ENCODE measurements around the gene EHBP1.

Gene EHBP1

DNA sequence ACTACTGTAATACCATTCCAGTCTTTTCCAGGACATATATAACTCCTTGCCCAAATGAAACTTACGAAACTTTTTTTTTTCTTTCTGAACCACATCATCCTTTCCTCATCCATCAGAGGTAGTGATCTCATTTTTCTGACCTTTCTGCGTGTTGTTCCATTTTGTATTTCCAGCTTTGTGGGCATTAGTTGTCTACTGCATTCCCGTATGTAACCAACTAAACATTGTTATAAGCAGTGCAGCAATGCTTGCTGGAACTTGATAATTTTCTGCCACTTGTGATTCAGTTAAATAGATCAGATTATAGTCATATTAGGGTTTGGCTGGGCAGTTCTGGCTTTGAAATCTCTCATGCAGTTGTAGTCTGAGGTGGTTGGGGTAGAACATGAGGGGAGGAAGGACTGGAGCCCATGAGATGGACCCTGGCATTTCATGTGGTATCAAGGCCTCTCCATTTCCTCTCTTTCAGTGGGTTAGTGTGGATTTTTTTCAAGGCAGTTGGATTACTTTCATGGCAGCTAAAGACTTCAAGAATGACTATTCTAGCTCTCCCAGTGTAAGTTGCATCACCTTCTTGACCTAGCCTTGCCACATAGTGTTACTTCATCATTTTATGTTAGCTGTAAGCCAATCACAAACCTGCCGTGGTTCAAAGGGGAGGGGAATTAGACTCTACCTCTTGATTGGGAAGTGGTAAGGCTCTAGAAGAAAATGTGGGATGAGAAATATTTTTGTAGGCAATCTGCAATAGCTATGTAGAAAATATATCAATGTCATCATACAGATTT, 80.5 kb downstream of the EHBP1 start:
- DNase-seq: no peak

DNA sequence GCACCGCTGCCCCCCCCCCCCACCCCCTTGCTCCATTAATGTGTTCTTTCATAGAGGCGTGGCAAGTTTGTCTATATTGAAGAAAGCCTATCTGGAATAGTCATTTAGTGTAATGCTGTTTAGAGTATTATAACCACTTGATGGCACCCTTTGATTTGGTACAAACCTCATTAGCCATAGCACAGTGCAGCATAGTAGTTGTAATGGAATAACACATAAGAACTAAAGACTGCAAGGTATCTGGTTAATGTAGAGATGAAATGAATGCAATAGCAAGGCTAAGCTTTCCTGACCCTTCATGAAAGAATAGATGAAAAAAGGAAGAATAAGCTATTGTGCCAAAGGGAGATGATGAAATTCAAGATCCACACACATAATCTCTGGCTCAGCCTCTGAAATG, 81.9 kb downstream of the EHBP1 start:
- no peak for DNase-seq

DNA sequence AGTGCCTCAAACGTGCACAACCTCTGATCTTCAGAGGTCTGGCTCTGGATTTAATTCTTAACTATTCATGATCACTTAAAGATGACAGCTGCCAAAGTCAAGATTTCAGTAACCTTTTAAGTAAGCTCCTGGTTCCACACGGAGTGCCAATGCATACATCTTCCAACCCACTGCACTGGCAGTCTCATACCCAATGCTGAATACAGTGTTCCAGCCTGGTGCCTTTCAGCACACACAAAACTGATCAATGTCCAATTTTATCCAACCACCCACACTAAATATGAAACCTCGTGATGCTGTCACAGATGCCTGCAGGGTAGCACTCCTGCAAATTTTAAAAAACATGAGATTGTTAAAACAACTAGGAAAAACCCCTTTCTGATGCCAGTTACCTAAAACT, 84.0 kb downstream of the EHBP1 start:
- no peak for DNase-seq

DNA sequence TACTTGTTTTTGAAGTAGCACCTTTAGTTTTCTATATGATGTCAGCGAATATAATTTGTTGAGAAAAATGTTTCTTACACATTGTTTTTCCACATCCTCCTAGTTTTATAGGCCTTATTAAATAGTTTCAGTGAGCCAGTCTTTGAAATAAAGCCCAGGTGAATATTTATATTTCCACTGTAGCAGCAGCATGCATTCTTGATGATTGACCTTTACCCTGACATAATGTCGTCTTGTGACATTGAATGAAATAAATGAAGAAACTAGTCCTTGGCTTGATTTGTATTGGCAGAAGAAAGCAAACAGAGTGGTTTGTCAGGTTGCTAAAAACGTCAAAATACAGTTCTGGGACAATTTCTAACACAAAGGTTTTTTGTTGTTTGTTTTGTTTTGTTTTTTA, 84.4 kb downstream of the EHBP1 start:
- DNase-seq: no peak

DNA sequence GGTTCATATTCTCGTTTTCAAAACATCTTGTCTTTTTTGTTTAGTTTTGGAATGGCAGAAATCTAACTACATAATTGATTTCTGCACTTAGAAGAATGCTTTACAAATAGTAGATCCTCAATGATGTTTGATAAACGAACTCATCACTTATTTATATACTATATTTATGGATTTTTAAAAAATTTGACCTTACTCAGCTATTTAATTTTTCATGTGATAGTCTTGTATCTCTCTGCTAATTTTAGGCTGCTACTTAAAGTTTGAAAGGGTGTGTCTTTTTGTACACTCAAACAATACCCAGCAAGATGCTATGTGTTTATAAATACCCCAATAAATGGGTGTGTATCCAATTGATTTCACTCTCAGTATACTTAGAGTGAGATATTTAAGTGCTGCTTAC, 86.9 kb downstream of the EHBP1 start:
- no peak for DNase-seq

DNA sequence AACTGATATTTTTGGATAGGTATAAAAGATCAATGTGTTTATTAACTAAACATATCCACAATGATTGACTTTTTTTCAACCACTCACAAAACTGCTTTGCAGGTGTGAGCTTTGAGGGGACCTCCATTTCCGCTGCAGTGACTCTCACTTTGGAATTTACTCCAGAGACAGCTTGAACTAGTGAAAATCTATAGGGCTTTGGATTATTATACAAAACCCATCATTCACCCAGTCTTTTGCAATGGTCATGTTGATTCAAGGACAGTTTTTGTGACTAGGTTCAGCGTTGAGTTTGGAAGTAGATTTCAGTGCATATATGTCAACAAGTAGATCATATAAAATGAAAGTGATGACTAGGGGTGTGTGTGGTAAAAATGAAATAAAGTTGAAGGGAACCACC, 87.7 kb downstream of the EHBP1 start:
- no peak for DNase-seq

DNA sequence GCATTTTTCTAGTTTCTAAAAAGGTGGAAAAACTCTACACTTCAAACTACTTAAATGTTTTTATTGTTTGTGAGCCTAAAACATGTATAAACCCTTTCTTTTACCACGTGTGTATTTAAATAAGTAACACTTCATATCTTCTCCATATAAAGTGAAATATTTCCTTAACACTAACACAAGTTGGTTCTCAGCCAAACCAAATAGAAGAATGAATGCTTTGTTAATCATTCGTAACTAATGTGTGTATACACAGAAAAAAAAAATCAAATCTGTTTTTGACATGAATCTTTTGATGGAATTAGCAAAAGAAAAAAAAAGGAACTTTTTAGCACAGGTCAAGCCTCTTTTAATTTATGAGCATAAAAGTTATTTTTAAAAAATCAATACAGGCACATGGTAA, 89.3 kb downstream of the EHBP1 start:
- no peak for DNase-seq

DNA sequence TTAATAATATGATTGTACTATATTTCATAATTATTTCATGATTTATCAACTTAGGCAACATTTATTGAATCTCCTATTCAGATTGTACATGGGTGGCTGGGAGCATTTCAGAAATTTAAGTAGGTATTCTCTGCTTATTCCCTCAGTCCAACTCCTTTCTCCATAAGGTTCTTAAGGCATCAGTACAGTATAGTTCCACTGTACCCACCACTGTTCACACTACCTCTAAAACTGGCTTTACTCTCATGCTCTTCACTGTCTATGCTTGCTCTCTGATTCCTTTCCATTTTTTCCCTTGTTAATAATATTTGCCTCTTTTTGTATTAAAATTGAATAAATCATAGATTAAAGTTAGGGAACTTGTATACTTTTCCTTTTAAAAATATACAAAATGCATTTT, 89.8 kb downstream of the EHBP1 start:
- DNase-seq: no peak

DNA sequence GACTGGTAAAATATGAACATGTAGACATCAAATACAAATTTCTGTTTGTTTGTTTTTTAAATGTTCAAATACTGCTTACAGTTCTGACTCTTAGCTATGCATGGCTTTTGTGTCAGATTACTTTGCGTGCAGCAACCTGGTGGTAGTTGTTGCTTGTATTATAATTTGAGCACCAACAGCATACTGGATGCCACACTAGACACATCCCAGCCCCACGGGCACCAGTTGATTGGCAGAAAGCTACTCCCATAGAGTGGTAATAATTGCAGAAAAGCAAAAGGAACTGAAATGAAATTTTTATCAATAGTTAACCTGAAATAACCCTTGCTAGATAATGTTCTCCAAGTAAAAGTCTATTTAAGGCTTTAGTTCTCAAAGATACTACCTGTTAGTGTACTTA, 91.6 kb downstream of the EHBP1 start:
- DNase-seq: no peak

DNA sequence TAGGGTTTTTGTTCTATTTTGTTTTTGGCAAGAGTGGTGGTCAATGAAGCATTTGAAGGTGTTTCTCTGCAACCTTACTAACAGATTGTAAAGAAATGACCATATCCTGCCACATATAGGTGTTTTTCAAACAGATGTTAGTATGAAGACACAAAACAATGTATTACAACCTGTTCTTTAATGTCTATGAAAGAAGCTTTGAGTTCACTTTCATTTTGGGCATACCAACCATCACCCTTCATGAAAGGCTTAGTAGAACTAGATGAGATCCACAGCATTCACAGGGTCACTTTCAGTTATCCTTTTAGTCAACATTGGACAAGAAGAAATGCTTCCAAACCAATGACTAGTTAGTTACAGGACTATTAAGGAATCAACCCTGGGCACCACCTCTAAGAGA, 95.1 kb downstream of the EHBP1 start:
- no peak for DNase-seq

DNA sequence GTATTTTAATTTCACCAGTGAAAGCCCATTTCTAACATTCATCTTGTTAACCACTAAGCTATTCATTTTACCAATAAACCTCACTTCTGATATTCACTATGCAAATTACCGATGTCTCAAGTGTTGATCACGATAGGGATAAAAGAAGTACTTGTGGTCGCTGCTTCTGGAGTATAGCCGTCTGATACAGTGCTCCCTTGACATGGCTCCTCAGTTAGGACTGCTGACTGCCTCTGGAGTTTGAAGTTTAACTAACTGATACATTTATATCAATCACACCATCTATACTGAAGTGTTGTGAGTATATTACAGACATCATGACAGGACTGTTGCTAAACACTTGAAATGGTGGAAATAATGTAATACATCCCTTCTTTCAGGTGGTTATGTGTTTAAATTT, 95.6 kb downstream of the EHBP1 start:
- DNase-seq: no peak

DNA sequence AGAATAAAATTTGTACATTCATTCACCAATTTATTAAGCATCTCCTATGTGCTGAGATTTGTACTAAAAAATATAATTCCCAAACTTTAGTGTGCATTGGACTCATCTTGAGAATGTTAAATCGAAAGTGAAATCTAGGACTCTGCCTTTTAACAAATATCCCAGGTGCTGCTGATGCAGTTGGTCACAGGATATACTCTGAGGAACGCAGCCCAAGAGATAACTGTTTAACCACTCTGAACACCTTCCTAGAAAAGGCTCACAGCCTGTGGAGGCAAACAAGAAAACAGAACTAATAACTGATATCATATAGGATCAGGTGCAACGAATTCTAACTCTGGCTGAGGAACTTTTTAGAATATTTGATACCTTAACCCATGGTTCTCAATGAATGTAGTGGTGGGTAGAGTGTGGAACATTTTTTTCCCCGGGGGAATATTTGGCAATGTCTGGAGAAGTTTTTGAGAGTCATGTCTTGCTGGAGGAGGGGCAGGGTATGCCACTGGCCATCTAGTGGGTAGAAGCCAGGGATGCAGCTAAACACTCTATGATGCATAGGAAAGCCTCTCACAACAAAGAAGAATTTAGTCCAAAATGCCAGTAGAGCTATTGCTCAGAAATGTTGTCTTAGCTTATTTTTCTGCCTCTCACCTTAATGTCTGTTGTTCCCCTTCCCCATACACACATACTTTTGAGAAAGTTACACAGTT, 96.5 kb downstream of the EHBP1 start:
- DNase-seq: no peak

DNA sequence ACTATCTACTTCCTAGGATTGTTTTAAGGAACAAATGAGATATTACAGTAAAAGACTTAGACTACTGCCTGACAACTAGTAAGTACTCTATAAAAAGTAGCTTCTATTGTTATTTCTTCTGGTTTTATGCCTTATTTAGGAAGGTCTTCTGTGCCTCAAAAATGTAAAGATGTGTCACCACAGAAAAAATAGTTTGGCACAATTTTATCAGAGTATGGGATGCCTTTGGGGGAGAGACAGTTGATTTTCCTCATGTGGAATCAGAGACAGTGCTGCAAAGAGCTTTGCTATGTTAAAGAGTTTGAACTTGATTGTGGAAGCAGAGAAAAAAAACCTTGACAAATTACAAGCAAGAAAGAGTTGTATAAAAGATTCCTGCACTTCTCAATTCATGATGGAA, 98.4 kb downstream of the EHBP1 start:
- no peak for DNase-seq

DNA sequence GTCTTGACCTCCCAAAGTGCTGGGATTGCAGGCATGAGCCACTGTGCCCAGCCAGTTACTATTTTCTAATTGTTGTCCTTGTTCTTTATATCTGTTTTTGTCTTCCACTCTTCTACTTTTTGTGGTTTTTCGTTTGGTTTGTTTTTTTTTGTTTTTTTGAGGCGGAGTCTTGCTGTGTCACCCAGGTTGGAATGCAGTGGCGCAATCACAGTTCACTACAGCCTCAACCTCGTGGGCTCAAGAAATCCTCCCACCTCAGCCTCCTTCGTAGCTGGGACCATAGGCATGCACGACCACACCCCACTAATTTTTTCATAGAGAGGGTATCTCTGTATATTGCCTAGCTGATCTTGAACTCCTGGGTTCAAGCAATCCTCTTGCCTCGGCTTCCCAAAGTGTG, 100.7 kb downstream of the EHBP1 start:
- DNase-seq: no peak

DNA sequence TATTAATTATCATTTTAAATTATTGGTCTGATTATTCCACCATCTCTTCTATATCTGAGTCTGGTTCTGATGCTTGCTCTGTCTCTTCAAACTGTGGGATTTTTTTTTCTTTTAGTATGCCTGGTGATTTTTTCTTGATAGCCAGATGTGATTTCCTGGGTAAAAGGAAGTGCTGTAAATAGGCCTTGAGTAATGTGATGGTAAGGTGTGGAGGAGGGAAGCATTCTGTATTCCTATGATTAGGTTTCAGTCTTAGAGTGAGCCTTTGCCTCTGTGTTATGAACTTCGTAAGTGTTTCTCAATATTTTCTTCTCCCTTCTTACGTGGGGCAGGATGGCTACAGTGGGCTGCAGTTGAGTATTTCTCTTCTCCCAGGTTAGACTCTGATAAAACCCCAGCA, 103.0 kb downstream of the EHBP1 start:
- no peak for DNase-seq

DNA sequence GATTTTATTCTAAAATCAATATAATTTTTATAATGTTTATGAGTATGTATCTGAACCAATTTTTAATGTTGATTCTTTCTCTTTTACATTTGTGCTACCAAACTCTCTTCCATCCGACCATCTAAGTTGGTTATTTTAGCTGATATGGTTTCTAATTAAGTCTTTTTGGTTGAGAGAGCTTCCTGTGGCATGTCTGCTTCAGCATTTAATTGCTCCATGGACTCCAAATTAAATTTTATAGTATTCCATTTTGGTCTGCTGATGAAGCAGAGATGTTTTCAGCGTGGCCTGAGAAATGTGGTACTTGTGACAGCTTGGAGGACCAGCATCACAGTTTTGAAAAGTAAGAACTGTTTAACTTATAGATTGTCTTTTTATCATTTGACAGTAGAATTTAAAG, 105.6 kb downstream of the EHBP1 start:
- no peak for DNase-seq

DNA sequence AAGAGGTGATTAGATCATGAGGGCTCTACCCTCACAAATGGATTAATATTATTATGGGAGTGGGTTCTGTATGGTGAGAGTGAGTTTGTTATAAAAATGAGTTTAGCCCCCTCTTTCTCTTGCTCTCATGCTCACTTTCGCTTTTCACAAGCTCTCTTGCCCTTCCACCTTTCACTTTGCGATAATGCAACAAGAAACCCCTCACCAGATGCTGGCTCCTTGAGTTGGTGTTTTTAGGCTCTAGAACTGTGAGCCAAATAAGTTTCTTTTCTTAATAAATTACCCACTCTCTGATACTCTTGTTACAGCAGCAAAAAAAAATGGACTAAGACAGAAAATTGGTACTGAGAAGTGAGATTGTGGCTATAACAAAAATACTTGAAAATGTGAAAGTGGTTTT, 106.5 kb downstream of the EHBP1 start:
- DNase-seq: no peak

DNA sequence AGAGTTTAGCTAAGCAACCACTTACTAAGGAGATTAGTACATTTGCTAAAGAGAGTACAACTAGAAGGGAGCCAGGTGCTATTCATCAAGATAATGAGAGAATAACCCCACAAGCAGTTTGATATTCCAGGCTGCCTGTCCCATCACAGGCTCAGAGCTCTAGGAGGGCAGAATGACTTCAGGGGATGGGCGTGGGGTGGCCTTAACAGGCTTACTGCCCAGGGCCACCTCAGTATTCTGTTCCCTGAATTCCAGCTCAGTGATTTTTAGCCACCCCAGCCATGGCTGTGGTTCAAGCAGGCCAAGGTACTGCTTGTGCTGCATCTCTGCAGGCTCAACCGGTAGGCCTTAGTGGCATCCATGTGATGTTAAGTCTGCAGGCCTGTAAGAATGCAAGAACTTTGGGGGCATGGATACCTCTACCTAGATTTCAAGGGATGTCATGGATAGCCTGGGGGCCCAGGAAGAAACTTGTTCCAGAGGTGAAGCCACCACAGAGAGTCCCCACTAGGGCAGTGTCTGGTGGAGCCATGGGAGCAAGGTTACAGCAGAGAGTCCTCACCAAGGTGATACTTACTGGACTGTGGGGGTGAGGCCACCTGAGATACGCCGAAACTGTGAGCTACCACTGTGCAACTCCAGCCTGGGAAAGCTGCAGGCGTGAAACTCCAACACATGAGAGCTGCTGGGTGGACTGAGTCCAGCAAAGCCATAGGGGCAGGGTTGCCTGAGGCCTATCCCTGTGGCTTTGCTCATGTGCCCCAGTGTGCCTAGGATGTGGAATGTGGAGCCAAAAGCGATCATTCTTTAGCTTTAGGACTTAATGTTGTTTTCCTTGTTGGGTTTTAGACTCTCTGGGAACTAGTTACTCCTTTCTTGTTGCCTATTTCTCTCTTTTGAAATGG, 107.7 kb downstream of the EHBP1 start:
- DNase-seq: no peak

DNA sequence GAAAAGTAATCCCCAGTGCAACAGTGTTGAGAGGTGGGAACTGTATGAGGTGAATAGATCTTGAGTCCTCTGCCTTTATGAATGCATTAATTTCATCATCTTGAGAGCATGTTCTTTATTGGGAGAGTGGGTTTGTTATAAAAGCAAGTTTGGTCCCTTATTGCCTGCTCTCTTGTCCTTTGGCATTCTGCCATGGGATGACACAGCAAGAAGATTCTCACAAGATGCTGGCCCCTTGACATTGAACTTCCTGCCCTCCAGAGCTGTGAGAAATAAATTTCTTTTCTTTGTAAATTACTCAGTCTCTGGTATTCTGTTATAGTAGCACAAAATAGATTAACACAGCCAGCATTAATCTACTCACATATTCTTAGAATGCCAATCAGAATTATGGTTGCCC, 108.6 kb downstream of the EHBP1 start:
- DNase-seq: no peak

DNA sequence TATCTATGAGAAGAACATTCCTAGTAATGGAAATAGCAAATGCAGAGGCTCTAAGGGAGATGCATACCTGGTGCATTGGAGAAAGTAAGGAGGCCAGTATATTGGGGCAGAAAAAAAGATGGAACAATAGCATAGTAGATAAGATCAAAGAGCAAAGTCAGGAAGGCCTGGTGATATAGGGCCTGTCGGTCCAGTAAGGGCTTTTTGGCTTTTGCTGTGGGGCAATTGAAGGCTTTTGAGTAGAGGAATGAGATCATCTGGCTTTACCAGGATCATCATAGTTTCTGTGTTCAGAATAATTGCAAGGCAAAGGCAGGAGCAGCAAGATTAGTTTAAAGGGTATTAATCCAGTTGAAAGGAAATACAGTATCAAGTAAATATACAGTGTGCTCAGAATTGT, 111.8 kb downstream of the EHBP1 start:
- DNase-seq: no peak

DNA sequence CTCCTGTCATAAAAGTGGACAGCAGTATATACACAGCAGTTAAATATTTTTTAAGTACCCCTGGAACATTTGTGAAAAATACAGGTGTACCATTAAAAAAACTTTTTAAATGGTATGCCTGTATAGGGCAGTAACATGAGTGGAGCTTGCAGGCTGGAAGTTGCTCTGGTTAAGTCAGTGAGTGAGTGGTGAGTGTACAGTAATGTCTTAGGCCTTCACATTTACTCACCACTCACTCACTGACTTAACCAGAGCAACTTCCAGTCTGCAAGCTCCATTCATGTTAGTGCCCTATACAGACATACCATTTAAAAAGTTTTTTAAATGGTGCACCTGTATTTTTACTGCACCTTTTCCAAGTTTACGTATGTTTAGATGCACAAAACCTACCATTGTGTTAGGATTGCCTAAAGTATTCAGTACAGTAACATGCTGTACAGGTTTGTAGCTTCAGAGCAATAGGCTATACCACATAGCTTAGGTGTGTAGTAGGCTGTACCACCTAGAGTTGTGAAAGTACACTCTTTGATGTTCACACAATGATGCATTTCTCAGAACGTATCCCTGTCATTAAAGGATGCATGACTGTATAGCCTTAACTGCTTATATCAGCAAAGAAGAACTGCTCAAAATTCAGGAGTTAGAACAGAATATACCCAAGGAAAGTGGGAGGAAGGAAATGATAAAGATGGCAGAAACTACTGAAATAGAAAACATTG, 112.6 kb downstream of the EHBP1 start:
- no peak for DNase-seq

DNA sequence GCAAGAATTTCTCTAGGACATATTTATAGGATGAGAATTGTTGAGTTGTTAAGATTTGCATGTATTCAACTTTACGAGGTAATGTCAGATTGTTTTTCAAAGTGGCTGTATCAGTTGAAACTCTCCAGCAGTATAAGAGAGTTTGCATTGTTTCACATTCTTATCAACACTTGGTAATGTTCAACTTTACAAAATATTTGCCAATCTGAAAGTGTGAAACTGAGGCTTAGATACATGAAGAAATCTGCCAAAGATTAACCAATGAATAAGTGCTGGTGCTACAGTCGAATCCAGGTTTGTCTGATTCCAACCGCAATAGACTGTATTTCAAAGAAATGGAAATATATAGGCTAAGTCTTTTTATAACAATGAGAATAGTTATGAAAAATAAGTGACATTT, 117.0 kb downstream of the EHBP1 start:
- no peak for DNase-seq

DNA sequence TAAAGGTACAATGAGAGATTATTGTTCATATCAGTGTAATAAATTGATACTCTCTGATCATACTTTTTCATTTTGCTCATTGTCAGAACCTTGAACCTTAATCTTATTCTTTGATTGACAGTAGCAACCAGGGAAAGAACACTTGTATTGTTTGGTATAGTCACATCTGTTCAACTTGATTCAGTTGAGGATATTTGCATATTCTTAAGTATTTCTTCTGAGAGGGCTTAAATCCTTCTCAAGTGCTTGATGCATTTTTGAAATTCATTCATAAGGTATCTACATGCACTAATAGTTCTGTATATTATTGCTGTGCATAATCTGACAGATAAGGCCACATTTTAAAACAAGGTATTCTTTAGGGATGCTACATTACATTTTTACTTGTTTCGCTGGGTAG, 118.9 kb downstream of the EHBP1 start:
- no peak for DNase-seq
